SK-N-SH (cell line): Measurements from ENCODE around the gene CD83. TPM values are rescaled to one million over a fixed set of nuclear protein-coding genes. Genes with fewer than 3 reads are reported as not detected.

Source experiments
- CTCF ChIA-PET: fragments of 300-600, 350-600 bp; formaldehyde crosslinking; extraction: SDS; loops from one replicate; lab custom pipeline; 2021; lab: Yijun Ruan, JAX
- POLR2A ChIA-PET: fragments of 350-600 bp; sonication (Branson Sonifier 250); formaldehyde crosslinking; extraction: SDS; loops from one replicate; lab custom pipeline; 2020; ENCODE audit warnings: antibody characterized with exemption, inconsistent platforms; lab: Yijun Ruan, JAX
- DNase-seq: peaks from one replicate; pipeline ENCODE4 v3.0.0; 2012
- H2AFZ ChIP-seq: fragments of 200-600 bp; sonication (generic); 2 replicates; pipeline ENCODE4 v1.8.1; 2016; ENCODE audit warnings: antibody characterized with exemption, mild to moderate bottlenecking, low read depth
- H3F3A ChIP-seq: fragments of 200-600 bp; sonication (generic); replicated peaks from 2 replicates; pipeline ENCODE3; 2016; ENCODE audit warnings: antibody characterized with exemption, mild to moderate bottlenecking; ENCODE audit not compliant: insufficient read depth
- H3K27ac ChIP-seq, 2 experiments: fragments of 200-500 bp in 1 of 2; fragments of 200-600 bp in 1 of 2; sonication (Bioruptor generic) in 1 of 2; sonication (generic), shearing (Covaris generic) in 1 of 2; 2 replicates each; pipeline versions ENCODE4 v1.5.1 to v1.6.1; 2014 to 2016; ENCODE audit warnings: low read depth in 2 of 2, inconsistent platforms in 1 of 2, low read length in 1 of 2, mild to moderate bottlenecking in 1 of 2, mixed read lengths in 1 of 2
- H3K27me3 ChIP-seq: fragments of 200-600 bp; sonication (generic), shearing (Covaris generic); 2 replicates; pipeline ENCODE4 v1.6.1; 2016; ENCODE audit warnings: mixed run types; ENCODE audit not compliant: insufficient read depth
- H3K36me3 ChIP-seq, 2 experiments: fragments of 200-500 bp in 1 of 2; fragments of 200-600 bp in 1 of 2; sonication (Bioruptor generic) in 1 of 2; sonication (generic) in 1 of 2; replicated peaks in 1 of 2; 2 replicates each; pipeline versions ENCODE3 to v1.5.1; 2014 to 2016; ENCODE audit warnings: low read length in 1 of 2, mild to moderate bottlenecking in 1 of 2; ENCODE audit not compliant: insufficient read depth in 2 of 2, control insufficient read depth in 1 of 2
- H3K4me1 ChIP-seq, 2 experiments: fragments of 200-500 bp in 1 of 2; fragments of 200-600 bp in 1 of 2; sonication (Bioruptor generic) in 1 of 2; sonication (generic), shearing (Covaris generic) in 1 of 2; 2 replicates each; pipeline versions ENCODE4 v1.5.1 to v1.6.1; 2014 to 2016; ENCODE audit warnings: low read depth in 1 of 2, low read length in 1 of 2, mixed run types in 1 of 2; ENCODE audit not compliant: insufficient read depth in 2 of 2, control insufficient read depth in 1 of 2
- H3K4me2 ChIP-seq: fragments of 200-600 bp; sonication (generic), shearing (Covaris generic); 2 replicates; pipeline ENCODE4 v1.6.1; 2017; ENCODE audit warnings: mixed run types
- H3K4me3 ChIP-seq, 2 experiments: fragments of 200-500 bp in 1 of 2; fragments of 200-600 bp in 1 of 2; sonication (Bioruptor generic) in 1 of 2; sonication (generic), shearing (Covaris generic) in 1 of 2; 2 replicates each; pipeline versions ENCODE4 v1.5.1 to v1.8.1; 2014 to 2016; ENCODE audit warnings: low read depth in 2 of 2, inconsistent platforms in 1 of 2, low read length in 1 of 2, mild to moderate bottlenecking in 1 of 2, mixed read lengths in 1 of 2, moderate library complexity in 1 of 2
- H3K79me2 ChIP-seq: fragments of 200-600 bp; sonication (generic); 2 replicates; pipeline ENCODE4 v1.8.1; 2017; ENCODE audit warnings: mild to moderate bottlenecking; ENCODE audit not compliant: insufficient read depth
- H3K9ac ChIP-seq: fragments of 200-600 bp; sonication (generic); 2 replicates; pipeline ENCODE4 v1.6.1; 2017; ENCODE audit warnings: mixed run types
- H3K9me2 ChIP-seq: fragments of 200-600 bp; sonication (generic); 2 replicates; pipeline ENCODE4 v1.6.1; 2017; ENCODE audit warnings: mixed run types
- H3K9me3 ChIP-seq: fragments of 200-600 bp; sonication (generic); 2 replicates; pipeline ENCODE4 v1.6.1; 2017; ENCODE audit warnings: mixed run types, mild to moderate bottlenecking, moderate library complexity
- H4K20me1 ChIP-seq: fragments of 200-600 bp; sonication (generic); 2 replicates; pipeline ENCODE4 v1.6.1; 2017; ENCODE audit warnings: mild to moderate bottlenecking, mixed run types; ENCODE audit not compliant: insufficient read depth
- CHD2 ChIP-seq: fragments of 150-350 bp; IDR thresholded peaks from 2 replicates; pipeline ENCODE4 v1.6.1; 2018; ENCODE audit warnings: low read length; ENCODE audit not compliant: partially characterized antibody
- EP300 ChIP-seq, 2 experiments: IDR thresholded peaks; 2 replicates each; pipeline versions ENCODE4 v1.4.0 to v1.6.1; 2012; ENCODE audit warnings: borderline replicate concordance in 1 of 2, low read depth in 1 of 2, low read length in 1 of 2
- EZH2phosphoT487 ChIP-seq: fragments of 200-600 bp; sonication (generic); IDR thresholded peaks from 2 replicates; pipeline ENCODE4 v1.6.1; 2017; ENCODE audit warnings: low read depth, mixed run types, mild to moderate bottlenecking, antibody characterized with exemption, moderate library complexity, borderline replicate concordance
- FOXJ3 ChIP-seq: sonication (generic); formaldehyde crosslinking; IDR thresholded peaks from 2 replicates; pipeline ENCODE4 v1.5.1; 2020; ENCODE audit warnings: mild to moderate bottlenecking, missing genetic modification reagents
- FOXM1 ChIP-seq: IDR thresholded peaks from 2 replicates; pipeline ENCODE4 v1.4.0; 2012; ENCODE audit warnings: low read depth, mild to moderate bottlenecking
- GATA2 ChIP-seq: sonication (generic); formaldehyde crosslinking; IDR thresholded peaks from 2 replicates; pipeline ENCODE4 v1.5.0; 2020; ENCODE audit warnings: mild to moderate bottlenecking, missing genetic modification reagents
- MXI1 ChIP-seq: IDR thresholded peaks from 2 replicates; pipeline ENCODE4 v1.6.1; 2012; ENCODE audit warnings: mild to moderate bottlenecking, low read depth, low read length, improper control_type of control experiment
- NFIC ChIP-seq: IDR thresholded peaks from 2 replicates; pipeline ENCODE4 v1.4.0; 2012; ENCODE audit warnings: borderline replicate concordance
- NRF1 ChIP-seq: IDR thresholded peaks from 2 replicates; pipeline ENCODE4 v1.6.1; 2012; ENCODE audit warnings: low read depth, mild to moderate bottlenecking, low read length
- POLR2AphosphoS5 ChIP-seq: IDR thresholded peaks from 2 replicates; pipeline ENCODE4 v1.6.1; 2012; ENCODE audit warnings: low read depth, low read length
- RCOR1 ChIP-seq: fragments of 150-350 bp; IDR thresholded peaks from 2 replicates; pipeline ENCODE4 v1.6.1; 2017; ENCODE audit warnings: antibody characterized with exemption, low read length
- RFX5 ChIP-seq: IDR thresholded peaks from 2 replicates; pipeline ENCODE4 v1.6.1; 2012; ENCODE audit warnings: mild to moderate bottlenecking, improper control_type of control experiment, low read length
- RXRA ChIP-seq: IDR thresholded peaks from 2 replicates; pipeline ENCODE4 v1.4.0; 2012; ENCODE audit warnings: low read depth, mild to moderate bottlenecking, borderline replicate concordance
- SIN3A ChIP-seq: IDR thresholded peaks from 2 replicates; pipeline ENCODE4 v1.6.1; 2012; ENCODE audit warnings: low read depth, mild to moderate bottlenecking, low read length, moderate library complexity, borderline replicate concordance
- SMC3 ChIP-seq: IDR thresholded peaks from 2 replicates; pipeline ENCODE4 v1.6.1; 2012; ENCODE audit warnings: low read depth, low read length, improper control_type of control experiment
- TAF1 ChIP-seq: IDR thresholded peaks from 2 replicates; pipeline ENCODE4 v1.6.1; 2012; ENCODE audit warnings: low read depth, mild to moderate bottlenecking, low read length, moderate library complexity, borderline replicate concordance
- TEAD4 ChIP-seq: IDR thresholded peaks from 2 replicates; pipeline ENCODE4 v1.4.0; 2012; ENCODE audit warnings: mild to moderate bottlenecking, borderline replicate concordance; ENCODE audit not compliant: insufficient read depth
- USF1 ChIP-seq: IDR thresholded peaks from 2 replicates; pipeline ENCODE4 v1.4.0; 2012; ENCODE audit warnings: low read depth, borderline replicate concordance
- YY1 ChIP-seq: IDR thresholded peaks from 2 replicates; pipeline ENCODE4 v1.4.0; 2012; ENCODE audit warnings: low read depth, mild to moderate bottlenecking
- ZBTB33 ChIP-seq: IDR thresholded peaks from 2 replicates; pipeline ENCODE4 v1.4.0; 2012; ENCODE audit warnings: low read depth, borderline replicate concordance
- WGBS: methylation state at CpG from one replicate; pipeline ENCODE4 v1.1.6; 2017; ENCODE audit warnings: low lambda C conversion rate; 5-methylcytosine and 5-hydroxymethylcytosine counted together
- polyA plus RNA-seq, 3 experiments: library from polyadenylated mRNA; depleted of rRNA; stranded (reverse); fragments of >200 nt; gene quantifications; 2 replicates each; pipeline ENCODE4 v1.2.3, GENCODE V29; 2012
- TF ChIP-seq, protein P1 (sequence below): IDR thresholded peaks from 2 replicates; pipeline ENCODE4 v1.4.0; 2012; ENCODE audit warnings: low read depth
- TF ChIP-seq, protein P2 (sequence below): fragments of 150-350 bp; IDR thresholded peaks from 2 replicates; pipeline ENCODE4 v1.6.1; 2017; ENCODE audit warnings: antibody characterized with exemption, low read length, low read depth, borderline replicate concordance
- TF ChIP-seq, protein P3 (sequence below): fragments of 200-600 bp; sonication (generic); IDR thresholded peaks from 2 replicates; pipeline ENCODE4 v1.6.1; 2017; ENCODE audit warnings: antibody characterized with exemption, mild to moderate bottlenecking, moderate library complexity

Gene CD83
- polyA plus RNA-seq, 1 of the 3 experiments (the other 2 are of a cell fraction) = 2.0 TPM

GRCh38 chr6:14125346-14125745 lies 7.8 kb downstream of the CD83 start:
- Histone ChIP-seq H3K36me3 (no peaks in the 10 kb centered on the region), H3K27ac (no peak overlapping the region), H3K4me2 (no peak overlapping the region), H3K9me2 (no peaks in the 10 kb centered on the region), H3K4me1 (peaks cover 0 to 4% of the 10 kb centered on the region in 2 experiments; a peak in 2 of 4 replicates), H3K9ac (no peak overlapping the region), H3K4me3 (no peak overlapping the region), H3K27me3 (no peaks in the 10 kb centered on the region), H3F3A (no peaks in the 10 kb centered on the region), H4K20me1 (no peaks in the 10 kb centered on the region), H3K79me2 (no peaks in the 10 kb centered on the region), H3K9me3 (no peaks in the 10 kb centered on the region), H2AFZ (no peak overlapping the region)
- ChIA-PET POLR2A (no interaction called here), CTCF (interaction anchor here (0.9 to 3.2 kb wide), 3 partner anchors 19 to 1365 kb away, joined by 4 to 13 read pairs (median 9); no protein-coding TSS in a partner anchor)
- no peak for DNase-seq
- 74% methylated on average over 3 of the region's 3 CpGs for WGBS
- TF ChIP-seq POLR2AphosphoS5 (no peak), ZBTB33 (no peak), RCOR1 (no peak), CHD2 (no peak), NFIC (no peak), SIN3A (no peak), RXRA (no peak), MXI1 (no peak), SMC3 (no peak), TAF1 (no peak), RFX5 (no peak), EZH2phosphoT487 (no peak), TEAD4 (no peak), GATA2 (CRISPR knock-in tag) (no peak), NRF1 (no peak)
- TF ChIP-seq, protein P1, sequence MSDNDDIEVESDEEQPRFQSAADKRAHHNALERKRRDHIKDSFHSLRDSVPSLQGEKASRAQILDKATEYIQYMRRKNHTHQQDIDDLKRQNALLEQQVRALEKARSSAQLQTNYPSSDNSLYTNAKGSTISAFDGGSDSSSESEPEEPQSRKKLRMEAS = no peak

DNA sequence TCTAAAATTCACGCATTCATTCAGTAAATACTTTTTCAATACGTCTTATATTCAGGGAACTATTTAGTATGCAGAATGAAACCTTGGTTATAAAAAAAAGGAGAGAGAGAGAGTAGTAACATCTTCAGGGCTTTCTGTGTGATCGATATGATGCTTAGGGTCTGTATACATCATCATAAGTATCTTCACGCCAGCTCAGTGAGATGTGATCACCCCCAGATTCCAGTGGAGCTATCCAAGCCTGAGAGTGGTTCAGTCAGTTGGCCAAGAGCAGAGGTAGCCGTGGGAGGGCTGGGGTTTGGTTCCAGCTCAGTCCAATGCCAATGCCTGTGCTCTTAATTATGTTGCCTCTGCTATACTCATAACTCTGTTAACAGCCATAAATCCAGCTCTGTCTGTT lies 8.6 kb downstream of the CD83 start:
- H3K4me2 ChIP-seq = no peak overlapping the region
- no peaks in the 10 kb centered on the region for H4K20me1 ChIP-seq
- WGBS = 94% methylated on average over 5 of the region's 5 CpGs
- H3K79me2 ChIP-seq = no peaks in the 10 kb centered on the region
- H3K9ac ChIP-seq = no peak overlapping the region
- no peaks in the 10 kb centered on the region for H3K36me3 ChIP-seq
- CTCF ChIA-PET = interaction anchor here (0.9 to 3.2 kb wide), 4 partner anchors 8 to 1364 kb away, joined by 4 to 13 read pairs (median 6); partner anchors contain the start of gene CD83
- DNase-seq = no peak
- no peak overlapping the region for H3K4me3 ChIP-seq
- POLR2A ChIA-PET = no interaction called here
- no peaks in the 10 kb centered on the region for H3F3A ChIP-seq
- H3K9me3 ChIP-seq = no peaks in the 10 kb centered on the region
- H3K27ac ChIP-seq = no peak overlapping the region
- peaks cover 0 to 4% of the 10 kb centered on the region in 2 experiments; a peak in 2 of 4 replicates for H3K4me1 ChIP-seq
- H2AFZ ChIP-seq = no peak overlapping the region
- no peaks in the 10 kb centered on the region for H3K27me3 ChIP-seq
- H3K9me2 ChIP-seq = no peaks in the 10 kb centered on the region
- no peak for TF ChIP-seq NFIC
- TF ChIP-seq SIN3A = no peak
- TF ChIP-seq FOXM1 = no peak
- TF ChIP-seq EZH2phosphoT487 = no peak
- TF ChIP-seq EP300 (IDR thresholded peaks at IDR 0.05; ENCODE audit: borderline replicate concordance in 1 of 2, low read depth in 1 of 2, low read length in 1 of 2) = no peak
- TF ChIP-seq, protein P2, sequence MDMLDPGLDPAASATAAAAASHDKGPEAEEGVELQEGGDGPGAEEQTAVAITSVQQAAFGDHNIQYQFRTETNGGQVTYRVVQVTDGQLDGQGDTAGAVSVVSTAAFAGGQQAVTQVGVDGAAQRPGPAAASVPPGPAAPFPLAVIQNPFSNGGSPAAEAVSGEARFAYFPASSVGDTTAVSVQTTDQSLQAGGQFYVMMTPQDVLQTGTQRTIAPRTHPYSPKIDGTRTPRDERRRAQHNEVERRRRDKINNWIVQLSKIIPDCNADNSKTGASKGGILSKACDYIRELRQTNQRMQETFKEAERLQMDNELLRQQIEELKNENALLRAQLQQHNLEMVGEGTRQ = no peak
- TF ChIP-seq USF1 = no peak
- no peak for TF ChIP-seq FOXJ3 (CRISPR knock-in tag)
- TF ChIP-seq, protein P3, sequence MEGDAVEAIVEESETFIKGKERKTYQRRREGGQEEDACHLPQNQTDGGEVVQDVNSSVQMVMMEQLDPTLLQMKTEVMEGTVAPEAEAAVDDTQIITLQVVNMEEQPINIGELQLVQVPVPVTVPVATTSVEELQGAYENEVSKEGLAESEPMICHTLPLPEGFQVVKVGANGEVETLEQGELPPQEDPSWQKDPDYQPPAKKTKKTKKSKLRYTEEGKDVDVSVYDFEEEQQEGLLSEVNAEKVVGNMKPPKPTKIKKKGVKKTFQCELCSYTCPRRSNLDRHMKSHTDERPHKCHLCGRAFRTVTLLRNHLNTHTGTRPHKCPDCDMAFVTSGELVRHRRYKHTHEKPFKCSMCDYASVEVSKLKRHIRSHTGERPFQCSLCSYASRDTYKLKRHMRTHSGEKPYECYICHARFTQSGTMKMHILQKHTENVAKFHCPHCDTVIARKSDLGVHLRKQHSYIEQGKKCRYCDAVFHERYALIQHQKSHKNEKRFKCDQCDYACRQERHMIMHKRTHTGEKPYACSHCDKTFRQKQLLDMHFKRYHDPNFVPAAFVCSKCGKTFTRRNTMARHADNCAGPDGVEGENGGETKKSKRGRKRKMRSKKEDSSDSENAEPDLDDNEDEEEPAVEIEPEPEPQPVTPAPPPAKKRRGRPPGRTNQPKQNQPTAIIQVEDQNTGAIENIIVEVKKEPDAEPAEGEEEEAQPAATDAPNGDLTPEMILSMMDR = no peak
- TF ChIP-seq CHD2 = no peak
- TF ChIP-seq YY1 = no peak
